ENCODE measurements around the gene LINC00305. TPM values are rescaled to one million over a fixed set of nuclear protein-coding genes. Genes with fewer than 3 reads are reported as not detected.

LINC00305 gene
- total RNA-seq = 1 to 10 TPM in 1 of 2 donors, not detected in 1; 2.9 TPM
- not detected for polyA plus RNA-seq (ENCODE audit: insufficient read length in 2 of 2)
- long read RNA-seq, donor 1 = 0 reads
- long read RNA-seq, donor 2 = 0 reads
- long read RNA-seq, donor 3 = 0 reads
- long read RNA-seq, donor 4 = 0 reads

DNA sequence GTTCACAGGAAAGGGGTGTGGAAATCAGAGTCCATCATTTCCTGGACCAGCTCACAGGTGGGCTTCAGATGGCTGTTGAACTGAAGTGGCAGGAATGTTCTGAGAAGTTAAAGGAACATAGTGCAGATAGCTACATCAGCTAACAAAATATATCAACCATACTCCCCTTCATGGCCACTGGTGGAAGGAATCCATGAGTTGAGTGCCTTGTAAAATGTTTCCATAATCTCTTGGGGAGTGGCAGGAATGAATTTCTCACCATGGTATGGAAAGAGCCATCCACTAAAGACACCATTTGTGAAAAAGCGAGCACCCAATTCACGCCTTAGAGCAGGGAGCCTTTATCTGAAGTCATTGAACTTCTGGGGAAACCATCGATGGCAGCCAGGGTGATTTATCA lies at the start of gene LINC00305:
TSS of gene LINC00305 (minus strand) at position 101 of the 400 bp plus-strand sequence.
- H3K9me3 ChIP-seq (ENCODE audit: control insufficient read depth, insufficient read depth, low read length) = no peaks in the 10 kb centered on the region
- DNase-seq (ENCODE audit: low read depth in 4 of 6, low spot score in 6 of 6) = no peak
- H3K27me3 ChIP-seq (ENCODE audit: control insufficient read depth, insufficient read depth, low read length) = no peaks in the 10 kb centered on the region
- no peak within 1 kb of the TSS for H3K4me3 ChIP-seq (ENCODE audit: low read depth, low read length)
- WGBS (ENCODE audit: insufficient coverage) = 76% methylated on average over 3 of the region's 3 CpGs
- no peaks in the 10 kb centered on the region for H3K4me1 ChIP-seq (ENCODE audit: control insufficient read depth, insufficient read depth, low read length)
- no peak within 1 kb of the TSS for H3K27ac ChIP-seq (ENCODE audit: low read depth, low read length)
- H3K36me3 ChIP-seq (ENCODE audit: control insufficient read depth, insufficient read depth, low read length) = no peaks in the 10 kb centered on the region

DNA sequence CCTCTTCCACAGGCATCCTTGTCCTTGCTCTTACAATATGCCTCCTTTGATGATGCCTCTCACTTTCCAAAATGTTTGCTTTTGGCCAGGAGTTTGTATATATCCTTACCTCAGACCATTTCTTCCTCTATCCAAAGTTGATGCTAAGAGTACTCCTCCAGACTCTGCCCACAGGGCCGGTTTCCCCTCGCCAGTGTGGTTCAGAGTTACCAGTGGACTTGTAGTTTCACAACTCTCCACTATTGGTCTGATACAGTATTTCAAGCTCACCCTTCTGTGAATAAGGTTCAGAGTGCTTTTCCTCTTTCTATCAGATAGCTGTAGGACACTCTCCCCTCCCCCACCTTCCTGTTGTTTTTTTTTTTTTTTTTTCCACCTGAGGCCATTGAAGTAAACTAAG lies 42.2 kb upstream of the LINC00305 start:
- no peaks in the 10 kb centered on the region for H3K4me1 ChIP-seq (ENCODE audit: control insufficient read depth, insufficient read depth, low read length)
- H3K9me3 ChIP-seq (ENCODE audit: control insufficient read depth, insufficient read depth, low read length) = no peaks in the 10 kb centered on the region
- no peak for DNase-seq (ENCODE audit: low read depth in 4 of 6, low spot score in 6 of 6)
- H3K4me3 ChIP-seq (ENCODE audit: low read depth, low read length) = no peak overlapping the region
- no CpG with 5 or more reads among the region's 2 CpGs for WGBS (ENCODE audit: insufficient coverage)
- H3K36me3 ChIP-seq (ENCODE audit: control insufficient read depth, insufficient read depth, low read length) = no peaks in the 10 kb centered on the region
- no peaks in the 10 kb centered on the region for H3K27me3 ChIP-seq (ENCODE audit: control insufficient read depth, insufficient read depth, low read length)
- H3K27ac ChIP-seq (ENCODE audit: low read depth, low read length) = no peak overlapping the region

DNA sequence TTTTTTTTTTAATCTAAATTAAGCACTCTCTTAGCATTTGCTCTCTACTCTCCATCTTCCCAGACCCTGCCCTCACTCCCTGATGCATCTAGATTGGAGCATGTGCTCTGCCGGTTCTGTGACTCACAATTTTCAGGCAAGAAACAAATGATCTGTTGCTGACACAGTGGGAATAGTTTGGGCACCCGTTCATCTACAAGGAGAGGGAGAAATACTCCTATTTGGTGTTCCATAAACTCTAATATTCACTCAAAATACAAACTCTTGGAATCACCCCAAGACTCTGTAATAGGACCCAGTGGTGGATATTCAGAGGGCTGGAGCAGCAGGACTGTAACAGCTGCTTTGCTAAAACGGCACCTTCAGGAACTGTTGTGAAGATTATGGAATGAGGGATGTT lies 37.1 kb upstream of the LINC00305 start:
- H3K27me3 ChIP-seq (ENCODE audit: control insufficient read depth, insufficient read depth, low read length) = no peaks in the 10 kb centered on the region
- no peak overlapping the region for H3K4me3 ChIP-seq (ENCODE audit: low read depth, low read length)
- WGBS (ENCODE audit: insufficient coverage) = no CpG with 5 or more reads among the region's 3 CpGs
- peak in 1 of 6 donors; percentile 67 for DNase-seq (ENCODE audit: low read depth in 4 of 6, low spot score in 6 of 6)
- H3K27ac ChIP-seq (ENCODE audit: low read depth, low read length) = no peak overlapping the region
- no peaks in the 10 kb centered on the region for H3K4me1 ChIP-seq (ENCODE audit: control insufficient read depth, insufficient read depth, low read length)
- no peaks in the 10 kb centered on the region for H3K36me3 ChIP-seq (ENCODE audit: control insufficient read depth, insufficient read depth, low read length)
- no peaks in the 10 kb centered on the region for H3K9me3 ChIP-seq (ENCODE audit: control insufficient read depth, insufficient read depth, low read length)

DNA sequence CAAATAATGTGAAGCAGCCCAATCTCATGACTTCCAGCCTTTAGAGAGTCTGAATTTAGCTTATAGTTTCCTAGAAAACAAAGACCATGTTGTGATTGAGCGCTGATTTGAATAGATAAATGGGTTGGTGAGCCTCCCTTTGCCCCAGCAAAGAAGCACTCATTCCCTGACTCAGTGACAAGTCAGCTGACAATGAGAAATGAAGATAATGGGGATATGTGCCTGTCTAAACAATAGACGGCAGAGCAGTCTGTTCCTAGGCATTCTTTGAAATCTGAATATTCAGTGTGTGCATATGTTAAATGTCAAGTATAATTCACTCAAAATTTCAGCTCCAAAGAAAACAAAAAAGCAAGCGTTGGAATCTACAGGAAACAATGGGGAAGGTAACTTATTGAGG lies 34.8 kb upstream of the LINC00305 start:
- no peaks in the 10 kb centered on the region for H3K36me3 ChIP-seq (ENCODE audit: control insufficient read depth, insufficient read depth, low read length)
- H3K27me3 ChIP-seq (ENCODE audit: control insufficient read depth, insufficient read depth, low read length) = no peaks in the 10 kb centered on the region
- H3K9me3 ChIP-seq (ENCODE audit: control insufficient read depth, insufficient read depth, low read length) = no peaks in the 10 kb centered on the region
- H3K4me1 ChIP-seq (ENCODE audit: control insufficient read depth, insufficient read depth, low read length) = no peaks in the 10 kb centered on the region
- no CpG with 5 or more reads among the region's 3 CpGs for WGBS (ENCODE audit: insufficient coverage)
- H3K4me3 ChIP-seq (ENCODE audit: low read depth, low read length) = no peak overlapping the region
- no peak for DNase-seq (ENCODE audit: low read depth in 4 of 6, low spot score in 6 of 6)
- no peak overlapping the region for H3K27ac ChIP-seq (ENCODE audit: low read depth, low read length)

DNA sequence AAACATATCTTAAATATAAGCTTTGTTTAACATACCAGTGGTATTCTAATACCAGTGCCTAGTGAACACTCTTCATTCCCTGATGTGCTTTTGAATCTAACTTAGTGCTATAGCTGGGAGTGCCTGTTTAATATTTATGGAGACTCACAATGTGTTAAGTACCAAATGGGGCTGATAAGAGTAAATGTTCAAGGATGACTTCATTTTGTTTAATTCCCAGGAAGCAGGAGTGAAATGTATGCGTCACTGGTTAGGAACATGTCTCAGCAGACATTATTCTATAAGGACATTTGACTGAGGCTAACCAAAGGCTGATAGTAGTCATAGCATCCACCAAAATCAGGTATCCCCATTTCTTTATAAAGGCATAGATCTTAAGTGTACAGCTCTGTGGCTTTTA lies 31.7 kb upstream of the LINC00305 start:
- no peaks in the 10 kb centered on the region for H3K36me3 ChIP-seq (ENCODE audit: control insufficient read depth, insufficient read depth, low read length)
- H3K27ac ChIP-seq (ENCODE audit: low read depth, low read length) = no peak overlapping the region
- H3K4me3 ChIP-seq (ENCODE audit: low read depth, low read length) = no peak overlapping the region
- DNase-seq (ENCODE audit: low read depth in 4 of 6, low spot score in 6 of 6) = peak in 1 of 6 donors; percentile 54
- WGBS (ENCODE audit: insufficient coverage) = no CpG with 5 or more reads among the region's 1 CpG
- no peaks in the 10 kb centered on the region for H3K27me3 ChIP-seq (ENCODE audit: control insufficient read depth, insufficient read depth, low read length)
- no peaks in the 10 kb centered on the region for H3K4me1 ChIP-seq (ENCODE audit: control insufficient read depth, insufficient read depth, low read length)
- no peaks in the 10 kb centered on the region for H3K9me3 ChIP-seq (ENCODE audit: control insufficient read depth, insufficient read depth, low read length)

DNA sequence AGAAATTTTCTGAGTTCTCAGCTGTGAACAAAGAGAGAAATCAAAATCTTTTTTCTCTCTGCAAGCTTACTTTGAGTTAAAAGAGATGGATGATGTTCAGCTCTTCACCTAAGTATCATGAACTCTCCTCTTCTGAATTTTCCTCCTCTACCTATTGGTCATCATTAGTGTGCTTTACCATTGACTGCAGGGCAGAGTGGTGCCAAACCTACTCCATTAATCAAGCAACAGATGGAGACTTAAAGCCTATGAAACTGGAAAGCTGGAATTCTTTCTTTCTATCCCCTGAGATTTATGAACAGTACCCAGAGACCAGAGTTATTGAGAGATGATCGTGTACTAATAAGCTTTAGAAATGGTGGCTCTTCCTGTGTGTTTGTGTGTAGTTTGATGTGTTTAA lies 31.3 kb upstream of the LINC00305 start:
- Histone ChIP-seq H3K4me3 (ENCODE audit: low read depth, low read length) (no peak overlapping the region), H3K27ac (ENCODE audit: low read depth, low read length) (no peak overlapping the region), H3K36me3 (ENCODE audit: control insufficient read depth, insufficient read depth, low read length) (no peaks in the 10 kb centered on the region), H3K27me3 (ENCODE audit: control insufficient read depth, insufficient read depth, low read length) (no peaks in the 10 kb centered on the region), H3K9me3 (ENCODE audit: control insufficient read depth, insufficient read depth, low read length) (no peaks in the 10 kb centered on the region), H3K4me1 (ENCODE audit: control insufficient read depth, insufficient read depth, low read length) (no peaks in the 10 kb centered on the region)
- WGBS (ENCODE audit: insufficient coverage) = no CpG with 5 or more reads among the region's 1 CpG
- peak in 1 of 6 donors; percentile 54 for DNase-seq (ENCODE audit: low read depth in 4 of 6, low spot score in 6 of 6)

DNA sequence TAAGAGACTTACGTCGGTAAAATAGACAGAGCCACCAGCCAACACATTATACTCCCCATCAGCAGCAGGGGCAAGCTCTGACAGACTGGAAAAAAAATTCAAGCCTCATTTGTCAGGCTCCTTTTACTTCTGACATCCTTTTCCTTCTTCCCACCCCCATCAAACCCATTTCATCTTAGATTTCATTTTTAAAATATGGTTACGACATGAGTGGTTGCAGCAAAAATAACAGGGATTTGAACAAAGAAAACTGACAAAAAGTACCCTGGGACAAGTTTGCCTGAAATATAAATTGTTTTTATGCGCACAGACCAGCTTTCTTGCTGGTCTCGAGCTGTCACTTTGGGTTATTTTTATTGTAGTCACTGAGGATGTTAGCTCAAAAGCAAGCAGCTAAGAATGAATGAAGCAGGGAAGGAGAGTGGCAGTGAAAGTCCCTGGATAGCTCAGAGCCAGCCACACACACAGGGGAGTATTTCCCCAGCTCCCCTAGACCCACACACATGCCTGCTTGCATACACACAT lies 30.7 kb upstream of the LINC00305 start:
- no peaks in the 10 kb centered on the region for H3K4me1 ChIP-seq (ENCODE audit: control insufficient read depth, insufficient read depth, low read length)
- 69% methylated on average over 3 of the region's 5 CpGs for WGBS (ENCODE audit: insufficient coverage)

DNA sequence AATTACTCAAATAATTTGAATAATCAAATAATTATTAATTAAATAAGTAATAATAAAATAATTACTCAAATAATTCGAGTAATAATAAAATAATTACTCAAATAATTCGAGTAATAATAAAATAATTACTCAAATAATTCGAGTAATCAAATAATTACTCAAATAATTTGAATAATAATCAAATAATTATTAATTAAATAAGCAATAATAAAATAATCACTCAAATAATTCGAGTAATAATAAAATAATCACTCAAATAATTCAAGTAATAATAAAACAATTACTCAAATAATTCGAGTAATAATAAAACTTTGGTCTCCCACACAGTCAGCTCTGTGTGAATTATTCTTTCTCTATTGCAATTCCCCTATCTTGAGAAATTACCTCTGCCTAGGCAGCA lies 30.0 kb upstream of the LINC00305 start:
- Histone ChIP-seq H3K36me3 (ENCODE audit: control insufficient read depth, insufficient read depth, low read length) (no peaks in the 10 kb centered on the region), H3K4me3 (ENCODE audit: low read depth, low read length) (no peak overlapping the region), H3K9me3 (ENCODE audit: control insufficient read depth, insufficient read depth, low read length) (no peaks in the 10 kb centered on the region), H3K4me1 (ENCODE audit: control insufficient read depth, insufficient read depth, low read length) (no peaks in the 10 kb centered on the region), H3K27me3 (ENCODE audit: control insufficient read depth, insufficient read depth, low read length) (no peaks in the 10 kb centered on the region), H3K27ac (ENCODE audit: low read depth, low read length) (no peak overlapping the region)
- no peak for DNase-seq (ENCODE audit: low read depth in 4 of 6, low spot score in 6 of 6)
- 80% methylated on average over 1 of the region's 5 CpGs for WGBS (ENCODE audit: insufficient coverage)

More for the DNA sequence above, 30.7 kb upstream of the LINC00305 start:
- no peak overlapping the region for H3K4me3 ChIP-seq (ENCODE audit: low read depth, low read length)
- H3K27me3 ChIP-seq (ENCODE audit: control insufficient read depth, insufficient read depth, low read length) = no peaks in the 10 kb centered on the region
- no peaks in the 10 kb centered on the region for H3K9me3 ChIP-seq (ENCODE audit: control insufficient read depth, insufficient read depth, low read length)
- H3K27ac ChIP-seq (ENCODE audit: low read depth, low read length) = no peak overlapping the region
- DNase-seq (ENCODE audit: low read depth in 4 of 6, low spot score in 6 of 6) = peak in 2 of 6 donors; percentile 25 to 41
- no peaks in the 10 kb centered on the region for H3K36me3 ChIP-seq (ENCODE audit: control insufficient read depth, insufficient read depth, low read length)

DNA sequence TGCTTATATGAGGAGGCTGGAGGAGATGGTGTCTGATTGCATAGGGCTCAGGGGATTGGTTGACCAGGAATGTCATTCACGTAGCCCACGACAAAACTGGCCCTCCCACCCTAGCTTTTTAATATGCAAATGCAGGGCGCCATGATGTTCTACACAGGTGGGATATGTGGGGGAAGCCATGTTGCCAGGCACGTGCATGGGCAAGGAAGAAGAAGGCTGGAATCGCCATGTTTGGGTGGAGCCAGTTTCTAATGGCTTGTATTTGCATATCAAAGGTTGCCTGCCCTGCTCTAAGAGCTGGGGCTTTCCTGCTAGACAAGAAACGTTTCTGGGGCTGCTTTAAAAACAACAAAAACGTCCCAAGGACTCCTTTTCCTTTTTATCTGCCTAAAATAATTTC lies 26.5 kb upstream of the LINC00305 start:
- H3K4me1 ChIP-seq (ENCODE audit: control insufficient read depth, insufficient read depth, low read length) = no peaks in the 10 kb centered on the region
- 83% methylated on average over 4 of the region's 7 CpGs for WGBS (ENCODE audit: insufficient coverage)

DNA sequence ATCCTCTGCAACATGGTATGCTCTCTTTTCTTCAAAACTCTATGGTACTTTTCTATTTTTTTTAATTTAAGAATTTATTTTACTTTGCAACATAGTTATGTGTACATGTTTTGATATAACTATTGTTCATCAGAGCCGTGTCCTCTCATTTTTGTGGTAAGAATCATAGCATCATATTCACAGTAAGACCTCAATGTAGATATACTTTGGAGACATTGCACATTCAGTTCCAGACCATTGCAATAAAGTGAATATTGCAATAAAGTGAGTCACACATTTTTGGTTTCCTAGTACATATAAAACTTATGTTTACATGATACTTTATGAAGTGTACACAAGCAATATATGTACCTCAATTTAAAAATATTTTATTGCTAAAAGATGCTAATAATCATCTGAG lies 22.7 kb upstream of the LINC00305 start:
- no peaks in the 10 kb centered on the region for H3K4me1 ChIP-seq (ENCODE audit: control insufficient read depth, insufficient read depth, low read length)
- DNase-seq (ENCODE audit: low read depth in 4 of 6, low spot score in 6 of 6) = no peak
- no peak overlapping the region for H3K27ac ChIP-seq (ENCODE audit: low read depth, low read length)
- no peaks in the 10 kb centered on the region for H3K27me3 ChIP-seq (ENCODE audit: control insufficient read depth, insufficient read depth, low read length)
- no peaks in the 10 kb centered on the region for H3K36me3 ChIP-seq (ENCODE audit: control insufficient read depth, insufficient read depth, low read length)
- H3K9me3 ChIP-seq (ENCODE audit: control insufficient read depth, insufficient read depth, low read length) = peaks cover 3% of the 10 kb centered on the region
- WGBS (ENCODE audit: insufficient coverage) = no CpG with 5 or more reads among the region's 1 CpG
- H3K4me3 ChIP-seq (ENCODE audit: low read depth, low read length) = no peak overlapping the region

More for the DNA sequence above, 26.5 kb upstream of the LINC00305 start:
- Histone ChIP-seq H3K9me3 (ENCODE audit: control insufficient read depth, insufficient read depth, low read length) (peaks cover 3% of the 10 kb centered on the region), H3K36me3 (ENCODE audit: control insufficient read depth, insufficient read depth, low read length) (no peaks in the 10 kb centered on the region), H3K27me3 (ENCODE audit: control insufficient read depth, insufficient read depth, low read length) (no peaks in the 10 kb centered on the region), H3K4me3 (ENCODE audit: low read depth, low read length) (no peak overlapping the region), H3K27ac (ENCODE audit: low read depth, low read length) (no peak overlapping the region)
- no peak for DNase-seq (ENCODE audit: low read depth in 4 of 6, low spot score in 6 of 6)

Measured in spinal cord (tissue), 10 donors.